Fibroblast of lung (primary cell): Measurements from ENCODE around the gene MBD5. TPM values are rescaled to one million over a fixed set of nuclear protein-coding genes. Genes with fewer than 3 reads are reported as not detected.

Experiments
- DNase-seq, 2 donors: peaks; one replicate each; pipeline versions ENCODE4 v3.0.0 to v3.0.0-alpha.2; 2010; ENCODE audit warnings: low read depth in 2 of 2
- H2AFZ ChIP-seq: 2 replicates; pipeline ENCODE4 v1.5.1; 2012; ENCODE audit warnings: low read length, control low read depth, inconsistent platforms
- H3K27ac ChIP-seq: 2 replicates; pipeline ENCODE4 v1.5.1; 2011; ENCODE audit warnings: low read length, control low read depth; ENCODE audit not compliant: insufficient read depth
- H3K27me3 ChIP-seq: 2 replicates; pipeline ENCODE4 v1.5.1; 2011; ENCODE audit warnings: mild to moderate bottlenecking, low read length; ENCODE audit not compliant: control insufficient read depth, insufficient read depth
- H3K36me3 ChIP-seq: 2 replicates; pipeline ENCODE4 v1.5.1; 2011; ENCODE audit warnings: low read length; ENCODE audit not compliant: control insufficient read depth, insufficient read depth
- H3K4me1 ChIP-seq: 2 replicates; pipeline ENCODE4 v1.5.1; 2011; ENCODE audit warnings: low read length; ENCODE audit not compliant: control insufficient read depth, insufficient read depth; ENCODE audit errors: extremely low read depth
- H3K4me2 ChIP-seq: 2 replicates; pipeline ENCODE4 v1.5.1; 2011; ENCODE audit warnings: low read length, control low read depth; ENCODE audit not compliant: insufficient read depth; ENCODE audit errors: extremely low read depth
- H3K4me3 ChIP-seq, 4 experiments: fragments of 200-600 bp in 1 of 4; sonication (generic) in 1 of 4; replicated peaks in 1 of 4; 2 replicates each; pipeline ENCODE4 v1.5.1; 2011 to 2016; ENCODE audit warnings: low read length in 4 of 4, low read depth in 3 of 4, mild to moderate bottlenecking in 3 of 4, control low read depth in 2 of 4, inconsistent platforms in 1 of 4, mixed read lengths in 1 of 4; ENCODE audit not compliant: insufficient read depth in 1 of 4; ENCODE audit errors: control extremely low read depth in 1 of 4
- H3K79me2 ChIP-seq: 2 replicates; pipeline ENCODE4 v1.5.1; 2012; ENCODE audit warnings: mild to moderate bottlenecking, low read length, inconsistent platforms; ENCODE audit not compliant: control insufficient read depth, insufficient read depth
- H3K9ac ChIP-seq: 2 replicates; pipeline ENCODE4 v1.5.1; 2011; ENCODE audit warnings: mild to moderate bottlenecking, low read length, control low read depth; ENCODE audit not compliant: insufficient read depth
- H3K9me3 ChIP-seq: 2 replicates; pipeline ENCODE4 v1.5.1; 2012; ENCODE audit warnings: low read depth, low read length; ENCODE audit not compliant: control insufficient read depth, insufficient read depth
- H4K20me1 ChIP-seq: 2 replicates; pipeline ENCODE4 v1.5.1; 2011; ENCODE audit warnings: low read length; ENCODE audit not compliant: control insufficient read depth, insufficient read depth; ENCODE audit errors: extremely low read depth
- EZH2 ChIP-seq: IDR thresholded peaks from 2 replicates; pipeline ENCODE4 v1.5.1; 2012; ENCODE audit warnings: low read length, control low read depth, mild to moderate bottlenecking; ENCODE audit errors: missing control alignments
- polyA plus RNA-seq, 2 donors: library from polyadenylated mRNA; depleted of rRNA in 1 of 2; stranded (reverse) in 1 of 2; unstranded in 1 of 2; fragments of >200 nt; gene quantifications; 2 replicates each; pipeline ENCODE4 v1.2.1, GENCODE V29; 2011 to 2012; ENCODE audit warnings: missing spikeins in 1 of 2
- total RNA-seq: library from RNA; depleted of rRNA; stranded (reverse); fragments of >200 nt; gene quantifications from 2 replicates; pipeline ENCODE4 v1.2.1, GENCODE V29; 2014
- TF ChIP-seq, protein P1 (sequence below), 2 donors: IDR thresholded peaks in 1 of 2; conservative IDR thresholded peaks in 1 of 2; 1 replicate in 1 of 2; 2 replicates in 1 of 2; pipeline ENCODE4 v1.5.1; 2011 to 2012; ENCODE audit warnings: low read length in 2 of 2, control low read depth in 1 of 2, inconsistent platforms in 1 of 2, low read depth in 1 of 2, mild to moderate bottlenecking in 1 of 2

Gene MBD5
- total and polyA plus RNA-seq, 2 donors (not counting 1 experiment from before 2014, with no cell fraction given) = 26.1 to 32.4 TPM

- H3K36me3 ChIP-seq = no peaks in the 10 kb centered on the region
- H3K27ac ChIP-seq = no peak overlapping the region
- no peak overlapping the region for H3K9ac ChIP-seq
- H3K9me3 ChIP-seq = no peaks in the 10 kb centered on the region
- TF ChIP-seq EZH2 = no peak
- TF ChIP-seq, protein P1, sequence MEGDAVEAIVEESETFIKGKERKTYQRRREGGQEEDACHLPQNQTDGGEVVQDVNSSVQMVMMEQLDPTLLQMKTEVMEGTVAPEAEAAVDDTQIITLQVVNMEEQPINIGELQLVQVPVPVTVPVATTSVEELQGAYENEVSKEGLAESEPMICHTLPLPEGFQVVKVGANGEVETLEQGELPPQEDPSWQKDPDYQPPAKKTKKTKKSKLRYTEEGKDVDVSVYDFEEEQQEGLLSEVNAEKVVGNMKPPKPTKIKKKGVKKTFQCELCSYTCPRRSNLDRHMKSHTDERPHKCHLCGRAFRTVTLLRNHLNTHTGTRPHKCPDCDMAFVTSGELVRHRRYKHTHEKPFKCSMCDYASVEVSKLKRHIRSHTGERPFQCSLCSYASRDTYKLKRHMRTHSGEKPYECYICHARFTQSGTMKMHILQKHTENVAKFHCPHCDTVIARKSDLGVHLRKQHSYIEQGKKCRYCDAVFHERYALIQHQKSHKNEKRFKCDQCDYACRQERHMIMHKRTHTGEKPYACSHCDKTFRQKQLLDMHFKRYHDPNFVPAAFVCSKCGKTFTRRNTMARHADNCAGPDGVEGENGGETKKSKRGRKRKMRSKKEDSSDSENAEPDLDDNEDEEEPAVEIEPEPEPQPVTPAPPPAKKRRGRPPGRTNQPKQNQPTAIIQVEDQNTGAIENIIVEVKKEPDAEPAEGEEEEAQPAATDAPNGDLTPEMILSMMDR (conservative IDR thresholded peaks at IDR 0.05 in 1 of 2, IDR thresholded peaks at IDR 0.05 in 1 of 2; ENCODE audit: low read depth in 1 of 2, low read length in 2 of 2) = no peak
- no peaks in the 10 kb centered on the region for H3K27me3 ChIP-seq
- no peak overlapping the region for H3K4me2 ChIP-seq
- H3K4me3 ChIP-seq = no peak overlapping the region
- H4K20me1 ChIP-seq = no peaks in the 10 kb centered on the region
- no peaks in the 10 kb centered on the region for H3K79me2 ChIP-seq
- peak; percentile 19 for DNase-seq
- H2AFZ ChIP-seq = no peak overlapping the region
- no peaks in the 10 kb centered on the region for H3K4me1 ChIP-seq
Measured at GRCh38 chr2:148305476-148305875, 284.6 kb downstream of the MBD5 start.

- no peak overlapping the region for H3K4me3 ChIP-seq
- H3K4me1 ChIP-seq = no peaks in the 10 kb centered on the region
- no peak overlapping the region for H2AFZ ChIP-seq
- no peak overlapping the region for H3K9ac ChIP-seq
- no peaks in the 10 kb centered on the region for H3K27me3 ChIP-seq
- TF ChIP-seq, protein P1 (conservative IDR thresholded peaks at IDR 0.05 in 1 of 2, IDR thresholded peaks at IDR 0.05 in 1 of 2; ENCODE audit: low read depth in 1 of 2, low read length in 2 of 2) = no peak
- no peak for TF ChIP-seq EZH2
- H3K4me2 ChIP-seq = no peak overlapping the region
- DNase-seq = no peak
- H3K79me2 ChIP-seq = no peaks in the 10 kb centered on the region
- H3K36me3 ChIP-seq = no peaks in the 10 kb centered on the region
- no peak overlapping the region for H3K27ac ChIP-seq
- no peaks in the 10 kb centered on the region for H3K9me3 ChIP-seq
- no peaks in the 10 kb centered on the region for H4K20me1 ChIP-seq
Measured at GRCh38 chr2:148306027-148306426, 285.1 kb downstream of the MBD5 start.

GRCh38 chr2:148317598-148317997 is 296.7 kb downstream of the MBD5 start:
- TF ChIP-seq, protein P1 (conservative IDR thresholded peaks at IDR 0.05 in 1 of 2, IDR thresholded peaks at IDR 0.05 in 1 of 2; ENCODE audit: low read depth in 1 of 2, low read length in 2 of 2) = no peak
- TF ChIP-seq EZH2 = no peak
- no peak overlapping the region for H3K27ac ChIP-seq

More at GRCh38 chr2:148317598-148317997, 296.7 kb downstream of the MBD5 start:
- DNase-seq = no peak
- no peaks in the 10 kb centered on the region for H3K36me3 ChIP-seq
- no peaks in the 10 kb centered on the region for H3K79me2 ChIP-seq
- H4K20me1 ChIP-seq = no peaks in the 10 kb centered on the region
- no peak overlapping the region for H2AFZ ChIP-seq
- no peak overlapping the region for H3K9ac ChIP-seq
- no peaks in the 10 kb centered on the region for H3K4me1 ChIP-seq
- H3K4me3 ChIP-seq = no peak overlapping the region
- H3K4me2 ChIP-seq = no peak overlapping the region
- no peaks in the 10 kb centered on the region for H3K27me3 ChIP-seq
- H3K9me3 ChIP-seq = no peaks in the 10 kb centered on the region
